ENCODE results near the gene KIRREL3. TPM values are rescaled to one million over a fixed set of nuclear protein-coding genes. Genes with fewer than 3 reads are reported as not detected.

KIRREL3 gene
- total and polyA plus RNA-seq, 5 donors: 0.74 to 1.2 (median 1.0) TPM

DNA sequence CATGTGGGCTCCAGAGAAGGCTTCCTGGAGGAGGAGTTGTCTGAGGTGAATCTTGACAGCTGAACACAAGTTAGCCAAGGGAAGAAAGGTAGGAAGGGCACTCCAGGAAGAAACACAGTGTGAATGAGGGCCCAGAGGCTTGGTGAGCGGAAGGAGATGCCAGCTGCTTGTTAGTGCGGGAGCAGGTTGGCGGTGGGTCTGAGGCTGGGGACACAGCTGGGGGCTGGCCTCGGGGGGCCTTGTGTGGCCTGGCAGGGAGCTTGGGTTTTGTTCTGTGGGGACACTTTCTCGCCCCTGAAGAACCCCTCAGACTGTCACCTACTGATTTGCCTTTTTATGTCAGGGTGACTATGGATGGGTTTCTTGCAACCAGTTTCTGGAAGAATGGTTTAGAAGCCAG, 485.1 kb downstream of the KIRREL3 start:
- intact Hi-C loops (cut with DNase I): no loop called here
- 90% methylated on average over 5 of the region's 5 CpGs for WGBS
- no peak overlapping the region for H3K27ac ChIP-seq (ENCODE audit: low read length)
- DNase-seq (no peak), ATAC-seq (no peak)
- H3K4me3 ChIP-seq (ENCODE audit: low read length): no peak overlapping the region
- H3K9me3 ChIP-seq (ENCODE audit: control insufficient read depth, low read length): no peaks in the 10 kb centered on the region
- no peaks in the 10 kb centered on the region for H3K27me3 ChIP-seq (ENCODE audit: control insufficient read depth, insufficient read depth)
- H3K4me1 ChIP-seq (ENCODE audit: control insufficient read depth, insufficient read depth, low read length): no peaks in the 10 kb centered on the region

DNA sequence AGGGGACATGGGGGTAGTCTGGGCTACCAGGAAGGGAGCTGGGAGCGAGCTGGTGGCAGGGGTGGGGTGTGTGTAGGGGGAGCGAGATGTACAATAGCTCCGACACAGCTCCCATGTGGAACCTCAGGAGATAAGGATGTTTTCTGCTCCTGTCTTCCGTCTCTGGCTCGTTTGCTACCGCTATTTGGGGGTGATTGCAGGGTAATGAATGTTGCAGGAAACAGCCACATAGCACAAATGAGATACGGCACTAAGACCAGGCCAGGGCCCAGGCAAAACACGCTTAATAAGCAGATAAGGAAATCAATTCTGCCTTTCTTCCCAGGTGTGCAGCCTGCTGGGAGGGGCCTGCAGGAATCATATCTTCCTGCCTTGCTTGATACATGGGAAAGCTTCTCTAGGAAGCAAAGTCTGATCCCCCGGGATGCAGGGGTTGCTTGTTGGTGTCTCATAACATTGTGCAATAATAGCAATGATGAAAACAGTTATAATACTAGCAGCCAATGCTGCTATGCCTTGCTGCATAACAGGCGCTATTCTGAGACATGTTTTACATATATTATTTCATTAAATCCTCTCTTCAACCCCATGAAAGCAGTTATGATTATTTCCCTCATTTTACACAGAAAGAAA, 486.4 kb downstream of the KIRREL3 start:
- Histone ChIP-seq H3K27me3 (ENCODE audit: control insufficient read depth, insufficient read depth) (no peaks in the 10 kb centered on the region), H3K27ac (ENCODE audit: low read length) (no peak overlapping the region), H3K4me1 (ENCODE audit: control insufficient read depth, insufficient read depth, low read length) (no peaks in the 10 kb centered on the region), H3K4me3 (ENCODE audit: low read length) (no peak overlapping the region), H3K9me3 (ENCODE audit: control insufficient read depth, low read length) (no peaks in the 10 kb centered on the region)
- intact Hi-C loops (cut with DNase I): no loop called here
- no peak for DNase-seq
- ATAC-seq: no peak
- 53% methylated on average over 10 of the region's 10 CpGs for WGBS

- Histone ChIP-seq H3K4me3 (ENCODE audit: low read length) (no peak overlapping the region), H3K27ac (ENCODE audit: low read length) (no peak overlapping the region), H3K4me1 (ENCODE audit: control insufficient read depth, insufficient read depth, low read length) (no peaks in the 10 kb centered on the region), H3K27me3 (ENCODE audit: control insufficient read depth, insufficient read depth) (no peaks in the 10 kb centered on the region), H3K9me3 (ENCODE audit: control insufficient read depth, low read length) (no peaks in the 10 kb centered on the region)
- intact Hi-C loops (cut with DNase I): no loop called here
- DNase-seq (no peak), ATAC-seq (no peak)
- WGBS: 64% methylated on average over 11 of the region's 11 CpGs
Measured at GRCh38 chr11:126512741-126513715, 487.5 kb downstream of the KIRREL3 start.

GRCh38 chr11:126512251-126512650, 488.3 kb downstream of the KIRREL3 start:
- Histone ChIP-seq H3K27me3 (ENCODE audit: control insufficient read depth, insufficient read depth) (no peaks in the 10 kb centered on the region), H3K4me1 (ENCODE audit: control insufficient read depth, insufficient read depth, low read length) (no peaks in the 10 kb centered on the region), H3K9me3 (ENCODE audit: control insufficient read depth, low read length) (no peaks in the 10 kb centered on the region), H3K27ac (ENCODE audit: low read length) (no peak overlapping the region), H3K4me3 (ENCODE audit: low read length) (no peak overlapping the region)
- WGBS: 81% methylated on average over 8 of the region's 8 CpGs
- intact Hi-C loops (cut with DNase I): no loop called here
- DNase-seq (no peak), ATAC-seq (no peak)

DNA sequence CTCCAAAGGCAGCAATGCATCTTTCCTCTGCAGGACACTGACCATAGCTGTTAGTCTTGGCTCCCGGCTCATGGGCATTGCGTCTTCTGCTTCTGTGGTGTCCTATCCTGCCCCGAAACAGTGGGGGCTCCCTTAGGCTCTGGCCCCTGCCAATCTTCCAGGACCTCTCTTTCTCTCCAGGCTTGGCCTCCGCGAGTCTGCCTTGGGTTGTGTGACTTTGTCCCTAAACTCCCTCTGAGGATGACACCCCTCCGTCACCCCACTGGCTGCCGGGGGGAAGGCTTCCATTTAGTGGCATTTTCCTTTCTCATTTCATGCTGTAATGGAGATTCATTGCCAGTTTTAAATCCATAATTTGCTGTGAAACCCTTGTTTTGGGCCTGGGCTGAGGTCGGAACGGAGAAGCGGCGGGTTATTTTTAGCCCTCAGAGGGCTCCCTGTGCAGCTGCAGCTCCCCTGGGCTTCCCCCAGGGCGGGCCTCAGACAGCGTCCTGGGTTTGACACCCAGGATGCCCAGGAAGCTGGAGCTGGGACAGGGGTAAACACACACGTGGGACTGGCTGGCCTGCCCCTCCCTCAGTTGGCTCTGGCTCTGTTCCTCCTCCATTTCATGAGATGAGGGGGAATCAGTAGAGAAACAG, 489.0 kb downstream of the KIRREL3 start:
- ATAC-seq: no peak
- intact Hi-C loops (cut with DNase I): no loop called here
- WGBS: 63% methylated on average over 14 of the region's 14 CpGs
- no peaks in the 10 kb centered on the region for H3K4me1 ChIP-seq (ENCODE audit: control insufficient read depth, insufficient read depth, low read length)
- no peak for DNase-seq
- H3K9me3 ChIP-seq (ENCODE audit: control insufficient read depth, low read length): no peaks in the 10 kb centered on the region
- no peak overlapping the region for H3K27ac ChIP-seq (ENCODE audit: low read length)
- H3K27me3 ChIP-seq (ENCODE audit: control insufficient read depth, insufficient read depth): no peaks in the 10 kb centered on the region
- H3K4me3 ChIP-seq (ENCODE audit: low read length): no peak overlapping the region

- no peaks in the 10 kb centered on the region for H3K9me3 ChIP-seq (ENCODE audit: control insufficient read depth, low read length)
- intact Hi-C loops (cut with DNase I): no loop called here
- ATAC-seq (no peak), DNase-seq (no peak)
- no peak overlapping the region for H3K4me3 ChIP-seq (ENCODE audit: low read length)
- no peaks in the 10 kb centered on the region for H3K4me1 ChIP-seq (ENCODE audit: control insufficient read depth, insufficient read depth, low read length)
- 70% methylated on average over 5 of the region's 5 CpGs for WGBS
- H3K27me3 ChIP-seq (ENCODE audit: control insufficient read depth, insufficient read depth): no peaks in the 10 kb centered on the region
- H3K27ac ChIP-seq (ENCODE audit: low read length): no peak overlapping the region
Measured at GRCh38 chr11:126510621-126511370, 489.8 kb downstream of the KIRREL3 start.

GRCh38 chr11:126507646-126508045, 492.9 kb downstream of the KIRREL3 start:
- Histone ChIP-seq H3K9me3 (ENCODE audit: control insufficient read depth, low read length) (no peaks in the 10 kb centered on the region), H3K27me3 (ENCODE audit: control insufficient read depth, insufficient read depth) (peaks cover 2% of the 10 kb centered on the region), H3K4me3 (ENCODE audit: low read length) (no peak overlapping the region), H3K27ac (ENCODE audit: low read length) (no peak overlapping the region), H3K4me1 (ENCODE audit: control insufficient read depth, insufficient read depth, low read length) (no peaks in the 10 kb centered on the region)
- intact Hi-C loops (cut with DNase I): no loop called here
- WGBS: 62% methylated on average over 8 of the region's 8 CpGs
- DNase-seq: no peak
- ATAC-seq: no peak

DNA sequence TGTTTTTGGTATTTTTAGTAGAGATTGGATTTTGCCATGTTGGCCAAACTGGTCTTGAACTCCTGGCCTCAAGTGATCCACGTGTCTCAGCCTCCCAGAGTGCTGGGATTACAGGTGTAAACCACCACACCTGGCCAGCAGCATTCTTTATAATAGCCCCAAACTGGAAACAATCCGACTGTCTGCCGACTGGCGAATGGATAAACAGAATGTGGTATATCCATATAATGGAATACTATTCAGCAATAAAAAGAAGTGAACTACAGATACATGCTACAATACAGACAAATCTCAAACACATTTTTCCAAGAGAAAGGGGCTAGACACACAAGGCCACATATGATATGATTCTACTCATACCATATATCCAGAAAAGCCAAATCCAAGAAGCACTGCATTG, 493.8 kb downstream of the KIRREL3 start:
- intact Hi-C loops (cut with DNase I): no loop called here
- WGBS: 85% methylated on average over 4 of the region's 4 CpGs
- Histone ChIP-seq H3K9me3 (ENCODE audit: control insufficient read depth, low read length) (no peaks in the 10 kb centered on the region), H3K27ac (ENCODE audit: low read length) (no peak overlapping the region), H3K4me3 (ENCODE audit: low read length) (no peak overlapping the region), H3K4me1 (ENCODE audit: control insufficient read depth, insufficient read depth, low read length) (no peaks in the 10 kb centered on the region), H3K27me3 (ENCODE audit: control insufficient read depth, insufficient read depth) (peaks cover 2% of the 10 kb centered on the region)
- DNase-seq (no peak), ATAC-seq (no peak)

DNA sequence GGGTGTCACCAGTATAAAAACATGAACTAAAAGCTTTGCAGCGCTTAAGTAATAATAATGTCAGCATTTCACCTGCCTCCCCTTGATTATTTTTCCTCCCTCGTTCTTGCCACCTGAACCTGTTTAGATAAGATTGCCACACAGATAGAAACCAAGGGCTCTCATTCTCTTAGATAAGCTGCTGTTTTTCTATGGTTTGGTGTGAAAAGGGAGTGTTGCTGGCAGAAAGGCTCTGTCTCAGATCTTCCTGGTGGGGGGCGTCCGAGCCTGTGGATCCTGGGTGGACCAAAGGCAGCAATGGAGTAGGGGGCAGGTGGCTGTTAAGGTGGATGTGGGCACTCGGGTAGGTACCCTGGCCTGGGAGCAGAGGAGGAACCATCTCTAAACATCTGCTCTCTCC, 497.6 kb downstream of the KIRREL3 start:
- no peaks in the 10 kb centered on the region for H3K9me3 ChIP-seq (ENCODE audit: control insufficient read depth, low read length)
- no peak overlapping the region for H3K4me3 ChIP-seq (ENCODE audit: low read length)
- peaks cover 2% of the 10 kb centered on the region for H3K27me3 ChIP-seq (ENCODE audit: control insufficient read depth, insufficient read depth)
- intact Hi-C loops (cut with DNase I): no loop called here
- H3K27ac ChIP-seq (ENCODE audit: low read length): no peak overlapping the region
- DNase-seq (no peak), ATAC-seq (no peak)
- WGBS: 24% methylated on average over 5 of the region's 5 CpGs
- no peaks in the 10 kb centered on the region for H3K4me1 ChIP-seq (ENCODE audit: control insufficient read depth, insufficient read depth, low read length)

- Histone ChIP-seq H3K9me3 (ENCODE audit: control insufficient read depth, low read length) (no peaks in the 10 kb centered on the region), H3K4me1 (ENCODE audit: control insufficient read depth, insufficient read depth, low read length) (no peaks in the 10 kb centered on the region), H3K27ac (ENCODE audit: low read length) (no peak overlapping the region), H3K27me3 (ENCODE audit: control insufficient read depth, insufficient read depth) (peaks cover 2% of the 10 kb centered on the region), H3K4me3 (ENCODE audit: low read length) (no peak overlapping the region)
- intact Hi-C loops (cut with DNase I): no loop called here
- no peak for ATAC-seq
- DNase-seq: no peak
- 34% methylated on average over 2 of the region's 2 CpGs for WGBS
Measured at GRCh38 chr11:126502159-126502558, 498.4 kb downstream of the KIRREL3 start.

Data from right cardiac atrium (tissue), 5 donors.